ENCODE data around the gene GABRD.
A peak's percentile ranks its signal among the peaks of the same experiment; 100 is the strongest.

The GABRD gene

DNA sequence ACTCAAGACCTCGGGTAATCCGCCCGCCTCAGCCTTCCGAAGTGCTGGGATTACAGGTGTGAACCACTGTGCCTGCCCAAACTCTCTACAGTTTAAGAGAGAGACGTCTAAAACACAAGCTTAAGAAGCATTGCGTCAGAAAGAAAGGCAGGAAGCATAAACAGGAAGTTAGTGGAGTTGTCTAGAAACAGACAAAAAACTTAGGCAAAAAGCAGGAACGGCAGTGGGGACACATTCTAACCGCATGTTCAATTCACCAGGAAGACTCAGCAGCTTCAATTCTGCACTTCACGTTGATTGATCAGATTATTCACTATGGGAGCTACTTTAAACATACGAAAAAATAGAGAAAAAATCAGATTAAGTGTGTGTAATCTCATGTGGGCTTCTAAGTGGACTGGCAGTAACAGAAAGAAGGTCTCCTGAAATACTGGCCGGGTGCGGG lies 22.9 kb upstream of the GABRD start:
- Mint-ChIP-seq H3K4me3 (no peak overlapping the region), H3K9me3 (no peaks in the 10 kb centered on the region), H3K36me3 (ENCODE audit: low read depth) (no peaks in the 10 kb centered on the region), H3K27me3 (peaks cover 29% of the 10 kb centered on the region), H3K27ac (peak overlapping the region; percentile 11), H3K4me1 (ENCODE audit: low read depth) (peaks cover 5% of the 10 kb centered on the region)
- no peak for DNase-seq

DNA sequence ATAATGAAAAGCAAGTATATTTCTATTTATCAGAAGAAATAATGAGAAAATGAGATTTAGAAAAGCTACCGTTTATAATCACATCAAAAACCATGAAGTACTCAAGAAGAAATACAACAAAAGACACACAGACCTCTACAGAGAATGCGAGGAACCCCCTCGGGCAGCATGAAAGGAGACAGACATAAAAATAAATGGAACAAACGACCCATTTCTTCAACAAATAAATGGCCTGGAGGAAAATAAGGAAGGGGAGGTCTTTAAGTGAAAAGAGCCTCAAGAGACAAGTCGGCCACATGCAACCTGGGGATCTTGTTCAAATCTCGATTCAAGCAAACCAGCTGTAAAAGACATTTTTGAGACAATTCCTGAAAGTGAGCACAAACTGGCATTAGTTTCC lies 21.6 kb upstream of the GABRD start:
- Mint-ChIP-seq H3K4me3 (no peak overlapping the region), H3K36me3 (ENCODE audit: low read depth) (no peaks in the 10 kb centered on the region), H3K4me1 (ENCODE audit: low read depth) (peaks cover 5% of the 10 kb centered on the region), H3K9me3 (no peaks in the 10 kb centered on the region), H3K27me3 (peaks cover 37% of the 10 kb centered on the region), H3K27ac (no peak overlapping the region)
- DNase-seq, result no peak

DNA sequence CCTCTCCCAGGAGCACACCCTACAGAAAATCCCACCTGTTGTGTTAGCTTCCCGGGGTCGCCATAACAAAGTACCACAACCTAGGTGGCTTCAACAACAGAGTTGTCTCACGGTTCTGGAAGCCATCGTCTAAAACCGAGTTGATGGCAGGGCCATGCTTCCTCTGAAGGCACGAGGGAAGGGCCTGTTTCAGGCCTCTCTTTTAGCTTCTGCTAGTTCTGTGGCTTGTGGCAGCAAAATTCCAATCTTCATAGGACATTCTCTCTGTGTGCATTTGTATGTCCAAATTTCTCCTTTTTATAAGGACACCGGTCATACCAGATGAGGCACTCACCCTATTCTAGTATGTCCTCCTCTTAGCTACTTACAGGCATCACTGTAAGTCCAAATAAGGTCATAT lies 18.7 kb upstream of the GABRD start:
- no peak overlapping the region for H3K4me3 Mint-ChIP-seq
- no peak overlapping the region for H3K27ac Mint-ChIP-seq
- no peaks in the 10 kb centered on the region for H3K9me3 Mint-ChIP-seq
- peaks cover 59% of the 10 kb centered on the region for H3K27me3 Mint-ChIP-seq
- no peaks in the 10 kb centered on the region for H3K36me3 Mint-ChIP-seq (ENCODE audit: low read depth)
- H3K4me1 Mint-ChIP-seq (ENCODE audit: low read depth), result peaks cover 5% of the 10 kb centered on the region
- DNase-seq, result no peak

DNA sequence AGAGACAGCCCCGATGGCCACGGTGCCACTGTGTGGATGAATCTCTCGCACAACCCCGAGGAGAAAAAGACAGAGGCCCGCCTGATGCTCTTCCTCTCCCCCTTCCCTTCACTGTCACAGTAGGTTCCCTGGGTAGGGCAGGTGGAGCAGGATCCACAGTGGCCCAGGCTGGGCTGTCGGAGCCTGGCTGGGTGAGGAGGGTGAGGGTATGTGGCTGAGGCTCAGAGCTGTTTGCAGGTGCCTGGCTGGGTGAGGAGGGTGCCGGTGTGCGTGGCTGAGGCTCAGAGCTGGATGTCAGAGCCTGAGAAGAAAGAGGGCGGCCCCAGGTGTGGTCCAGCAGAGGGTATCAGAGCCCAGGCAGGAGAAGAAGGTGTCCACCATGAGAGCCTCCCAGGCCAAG lies 18.3 kb upstream of the GABRD start:
- Mint-ChIP-seq H3K27ac (no peak overlapping the region), H3K9me3 (no peaks in the 10 kb centered on the region), H3K4me3 (no peak overlapping the region), H3K36me3 (ENCODE audit: low read depth) (no peaks in the 10 kb centered on the region), H3K27me3 (peaks cover 61% of the 10 kb centered on the region), H3K4me1 (ENCODE audit: low read depth) (peaks cover 5% of the 10 kb centered on the region)
- DNase-seq, result no peak

DNA sequence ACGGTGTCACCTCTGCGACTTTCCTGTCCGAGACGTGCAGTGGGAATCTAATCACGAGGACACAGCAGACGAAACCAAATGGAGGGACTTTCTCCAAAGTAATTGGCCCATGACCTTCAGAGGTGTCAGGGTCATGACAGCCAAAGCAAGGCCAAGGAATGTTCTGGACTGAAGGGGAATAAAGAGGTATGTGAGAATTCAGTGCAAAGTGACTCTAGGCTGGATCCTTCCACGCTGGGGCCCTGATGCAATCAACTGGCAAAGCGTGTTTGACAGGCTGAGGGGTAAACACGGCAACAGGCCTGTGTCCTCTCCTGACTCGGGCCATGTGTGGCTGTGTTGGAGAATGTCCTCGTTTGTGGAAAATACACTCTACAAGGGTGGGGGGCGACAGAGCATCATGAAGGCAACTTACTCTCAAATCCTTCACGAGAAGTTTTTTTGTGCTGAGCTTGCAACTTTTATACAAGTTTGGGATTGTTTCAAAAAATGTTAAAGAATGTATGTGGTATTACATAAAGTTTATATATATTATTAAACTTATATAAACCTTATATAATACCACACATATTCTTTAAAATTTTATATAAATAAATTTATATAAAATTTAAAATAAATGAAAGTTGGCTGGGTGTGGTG lies 17.3 kb upstream of the GABRD start:
- Mint-ChIP-seq H3K27ac (no peak overlapping the region), H3K9me3 (no peaks in the 10 kb centered on the region), H3K4me1 (ENCODE audit: low read depth) (no peaks in the 10 kb centered on the region), H3K4me3 (no peak overlapping the region), H3K27me3 (peaks cover 59% of the 10 kb centered on the region), H3K36me3 (ENCODE audit: low read depth) (no peaks in the 10 kb centered on the region)
- DNase-seq, result no peak

DNA sequence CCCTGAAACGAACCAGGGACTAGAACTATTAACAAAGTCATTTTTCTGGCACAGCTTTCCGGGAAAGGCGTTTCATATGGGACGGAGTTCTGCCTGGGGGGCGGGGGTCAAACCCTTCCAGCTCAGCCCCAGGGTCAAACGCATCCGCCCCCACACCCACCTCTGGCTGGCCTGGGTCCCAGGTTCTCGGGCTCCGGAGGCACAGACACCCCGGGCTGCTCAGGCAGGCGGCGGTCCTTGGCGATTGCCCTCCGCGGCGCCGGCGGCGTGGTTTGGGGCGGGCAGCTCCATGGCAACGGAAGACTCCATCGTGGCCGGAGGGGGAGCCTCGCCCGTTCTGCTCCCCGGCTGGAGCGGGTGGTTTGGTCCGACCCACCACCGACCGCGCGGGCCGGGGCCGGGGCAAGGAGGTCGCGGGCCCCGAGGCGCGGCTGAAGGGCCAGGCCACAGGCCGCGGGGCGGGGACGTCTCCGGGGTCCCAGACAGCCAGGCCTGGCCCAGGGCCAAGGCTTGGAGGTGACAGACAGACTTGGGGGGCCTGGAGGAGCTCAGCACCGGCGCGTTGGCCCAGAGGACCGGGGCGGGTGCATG lies 15.5 kb upstream of the GABRD start, which contains the start of gene CFAP74:
TSS of gene CFAP74 (minus strand) at position 246 of the 591 bp plus-strand sequence. CDS start 12,830 bp downstream, outside the sequence.
- H3K9me3 Mint-ChIP-seq, result no peaks in the 10 kb centered on the region
- no peak within 1 kb of the TSS for H3K27ac Mint-ChIP-seq
- DNase-seq, result no peak
- no peak within 1 kb of the TSS for H3K4me3 Mint-ChIP-seq
- H3K36me3 Mint-ChIP-seq (ENCODE audit: low read depth), result no peaks in the 10 kb centered on the region
- no peaks in the 10 kb centered on the region for H3K4me1 Mint-ChIP-seq (ENCODE audit: low read depth)
- peaks cover 55% of the 10 kb centered on the region for H3K27me3 Mint-ChIP-seq

DNA sequence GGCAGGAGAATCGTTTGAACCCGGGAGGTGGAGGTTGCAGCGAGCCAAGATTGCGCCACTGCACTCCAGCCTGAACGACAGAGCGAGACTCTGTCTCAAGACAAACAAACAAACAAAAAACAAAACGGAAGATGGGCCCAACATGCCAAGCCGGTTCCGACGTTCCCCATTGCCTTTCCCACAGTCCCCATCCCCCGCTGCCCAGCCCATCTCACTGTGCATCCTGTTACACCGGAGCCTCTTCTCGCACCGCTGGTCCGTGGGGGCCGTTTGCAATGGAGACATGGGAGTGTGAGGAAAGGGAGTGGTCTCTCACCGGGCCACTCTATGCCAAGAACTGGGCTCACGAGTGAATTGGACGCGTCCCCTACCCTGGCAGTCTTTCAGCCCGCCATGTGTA lies 14.3 kb upstream of the GABRD start:
- Mint-ChIP-seq H3K9me3 (no peaks in the 10 kb centered on the region), H3K4me1 (ENCODE audit: low read depth) (no peaks in the 10 kb centered on the region), H3K27ac (no peak overlapping the region), H3K27me3 (peaks cover 50% of the 10 kb centered on the region), H3K4me3 (no peak overlapping the region), H3K36me3 (ENCODE audit: low read depth) (no peaks in the 10 kb centered on the region)
- DNase-seq, result no peak

DNA sequence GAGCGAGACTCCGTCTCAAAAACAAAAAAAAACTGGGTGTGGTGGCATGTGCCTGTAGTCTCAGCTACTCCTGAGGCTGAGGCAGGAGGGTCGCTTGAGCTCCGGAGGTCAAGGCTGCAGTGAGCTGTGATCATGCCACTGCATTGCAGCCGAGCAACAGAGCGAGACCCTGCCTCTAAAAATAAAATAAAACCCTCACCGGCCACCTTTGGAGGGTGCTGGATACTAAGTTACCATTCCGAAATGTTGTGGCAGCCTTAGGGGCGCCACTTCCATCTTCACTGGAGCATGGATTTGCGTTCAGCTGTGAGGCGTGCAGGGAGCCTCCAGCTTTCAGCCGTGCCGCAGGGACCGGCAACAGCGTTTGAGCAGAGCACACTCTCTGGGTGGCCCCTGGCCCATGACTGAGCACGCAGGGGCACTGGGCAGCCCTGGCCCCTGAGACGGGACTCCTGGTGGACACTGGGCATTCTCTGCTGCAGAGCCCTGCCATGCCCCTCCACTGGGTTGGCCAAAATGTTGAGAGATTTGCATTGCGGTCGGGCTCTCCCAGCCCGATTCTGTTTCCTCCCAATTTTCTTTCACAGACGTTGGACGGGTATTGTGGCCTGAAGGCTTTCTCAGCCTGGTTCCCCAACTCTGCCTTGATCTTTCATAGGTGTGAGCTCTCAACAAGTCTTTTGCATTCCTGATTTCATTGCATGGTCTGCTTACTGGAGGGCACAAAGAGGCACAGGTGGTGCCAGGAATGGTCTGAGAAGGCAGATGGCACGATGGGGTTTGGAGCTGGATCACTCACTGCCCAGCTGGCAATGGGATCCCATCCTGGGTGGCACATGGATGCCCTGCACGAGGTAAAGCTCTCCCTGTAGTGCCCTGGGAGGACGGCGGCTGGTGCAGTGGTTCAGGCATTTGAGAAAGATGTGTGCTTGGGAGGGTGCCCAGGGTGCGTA lies 9.8 kb upstream of the GABRD start:
- Mint-ChIP-seq H3K4me3 (no peak overlapping the region), H3K4me1 (ENCODE audit: low read depth) (no peaks in the 10 kb centered on the region), H3K27ac (no peak overlapping the region), H3K27me3 (peaks cover 27% of the 10 kb centered on the region), H3K9me3 (no peaks in the 10 kb centered on the region), H3K36me3 (ENCODE audit: low read depth) (no peaks in the 10 kb centered on the region)
- no peak for DNase-seq

DNA sequence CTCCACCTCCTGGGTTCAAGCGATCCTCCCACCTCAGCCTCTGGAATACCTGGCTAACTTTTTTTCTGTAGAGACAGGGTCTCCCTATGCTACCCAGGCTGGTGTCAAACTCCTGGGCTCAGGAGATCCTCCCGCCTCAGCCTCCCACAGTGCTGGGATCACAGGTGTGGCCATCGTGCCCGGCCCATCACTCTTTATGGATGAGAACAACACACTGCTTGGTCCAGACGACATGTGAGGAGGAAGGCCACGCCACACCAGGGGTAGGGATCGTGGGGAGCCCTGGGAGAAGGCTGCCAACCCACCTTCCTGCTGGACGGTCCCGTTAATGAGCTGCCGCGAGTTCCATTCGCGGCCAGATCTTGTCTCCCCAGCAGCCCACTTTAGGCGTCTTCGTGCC lies 5.0 kb upstream of the GABRD start:
- Mint-ChIP-seq H3K36me3 (ENCODE audit: low read depth) (no peaks in the 10 kb centered on the region), H3K9me3 (no peaks in the 10 kb centered on the region), H3K27ac (no peak overlapping the region), H3K4me3 (no peak overlapping the region), H3K4me1 (ENCODE audit: low read depth) (peaks cover 3% of the 10 kb centered on the region), H3K27me3 (peaks cover 51% of the 10 kb centered on the region)
- DNase-seq, result no peak

DNA sequence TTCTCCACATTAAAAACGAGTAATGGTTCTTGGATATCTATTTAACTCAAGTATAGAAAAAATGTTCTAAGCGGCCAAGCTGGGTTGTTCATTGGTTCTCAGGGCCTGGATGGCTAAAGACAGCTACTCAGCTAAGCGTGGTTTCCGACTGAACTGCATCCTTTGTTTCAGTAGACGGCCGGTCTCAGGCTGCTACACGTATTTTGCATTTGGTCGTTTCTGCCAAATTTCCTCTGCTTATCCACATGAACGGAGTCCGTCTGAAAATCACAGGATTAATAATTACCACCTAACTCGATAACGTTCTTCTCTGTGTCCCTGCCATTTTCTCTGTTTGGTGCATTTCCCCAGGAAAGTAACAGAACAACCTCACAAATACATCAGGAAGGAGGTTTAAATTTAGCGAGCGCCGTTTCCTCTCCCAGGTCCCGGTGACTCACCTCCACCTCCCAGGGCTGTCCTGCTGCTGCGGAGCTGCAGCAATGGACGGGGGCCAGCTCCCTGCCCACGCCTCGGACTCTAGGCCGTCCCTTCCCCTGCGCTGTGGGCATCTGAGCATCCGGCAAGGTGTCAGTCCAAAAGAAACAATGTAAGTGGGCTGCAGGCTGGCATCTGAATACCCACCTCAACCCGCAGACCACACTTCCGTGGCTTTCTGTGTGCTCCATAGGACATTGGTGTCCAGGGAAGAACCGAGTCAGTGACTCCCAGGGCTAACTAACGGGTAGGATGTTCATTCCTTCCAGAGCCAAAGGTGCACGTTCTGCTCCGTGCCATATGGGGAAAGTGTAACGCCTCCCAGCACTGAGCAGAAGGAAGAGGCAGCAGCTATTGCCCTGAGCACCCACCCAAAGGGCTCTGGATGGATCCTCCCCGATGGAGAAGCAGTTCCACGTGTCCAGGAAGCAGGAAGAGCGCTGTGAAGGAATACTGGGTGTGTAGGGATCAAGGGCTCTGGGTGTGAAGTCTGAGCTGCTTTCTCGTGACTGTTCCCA lies 4.1 kb upstream of the GABRD start:
- H3K36me3 Mint-ChIP-seq (ENCODE audit: low read depth), result no peaks in the 10 kb centered on the region
- H3K9me3 Mint-ChIP-seq, result no peaks in the 10 kb centered on the region
- no peak for DNase-seq
- no peak overlapping the region for H3K4me3 Mint-ChIP-seq
- peaks cover 54% of the 10 kb centered on the region for H3K27me3 Mint-ChIP-seq
- no peak overlapping the region for H3K27ac Mint-ChIP-seq
- H3K4me1 Mint-ChIP-seq (ENCODE audit: low read depth), result peaks cover 3% of the 10 kb centered on the region

DNA sequence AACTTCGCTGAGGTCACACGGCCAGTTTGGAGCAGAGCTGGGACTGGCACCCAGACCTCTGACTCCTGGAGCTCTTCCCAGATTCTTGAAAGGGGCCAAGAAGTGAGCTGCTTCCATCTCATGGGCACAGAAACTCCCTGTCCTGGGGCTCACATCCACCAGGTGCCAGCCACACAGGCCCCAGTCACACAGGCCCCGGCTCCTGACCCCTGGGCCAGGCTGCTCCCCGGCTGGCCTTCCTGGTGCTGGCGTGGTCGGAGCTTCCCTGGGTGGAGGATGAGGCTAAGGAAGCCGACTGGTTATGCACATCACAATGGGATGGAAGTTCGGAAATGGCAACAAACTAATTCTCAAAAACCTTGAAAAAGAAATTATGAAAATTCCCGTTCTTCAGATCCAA lies 3.0 kb upstream of the GABRD start:
- Mint-ChIP-seq H3K9me3 (no peaks in the 10 kb centered on the region), H3K27me3 (peaks cover 65% of the 10 kb centered on the region), H3K4me3 (no peak overlapping the region), H3K27ac (no peak overlapping the region), H3K36me3 (ENCODE audit: low read depth) (no peaks in the 10 kb centered on the region), H3K4me1 (ENCODE audit: low read depth) (peaks cover 3% of the 10 kb centered on the region)
- DNase-seq, result no peak

DNA sequence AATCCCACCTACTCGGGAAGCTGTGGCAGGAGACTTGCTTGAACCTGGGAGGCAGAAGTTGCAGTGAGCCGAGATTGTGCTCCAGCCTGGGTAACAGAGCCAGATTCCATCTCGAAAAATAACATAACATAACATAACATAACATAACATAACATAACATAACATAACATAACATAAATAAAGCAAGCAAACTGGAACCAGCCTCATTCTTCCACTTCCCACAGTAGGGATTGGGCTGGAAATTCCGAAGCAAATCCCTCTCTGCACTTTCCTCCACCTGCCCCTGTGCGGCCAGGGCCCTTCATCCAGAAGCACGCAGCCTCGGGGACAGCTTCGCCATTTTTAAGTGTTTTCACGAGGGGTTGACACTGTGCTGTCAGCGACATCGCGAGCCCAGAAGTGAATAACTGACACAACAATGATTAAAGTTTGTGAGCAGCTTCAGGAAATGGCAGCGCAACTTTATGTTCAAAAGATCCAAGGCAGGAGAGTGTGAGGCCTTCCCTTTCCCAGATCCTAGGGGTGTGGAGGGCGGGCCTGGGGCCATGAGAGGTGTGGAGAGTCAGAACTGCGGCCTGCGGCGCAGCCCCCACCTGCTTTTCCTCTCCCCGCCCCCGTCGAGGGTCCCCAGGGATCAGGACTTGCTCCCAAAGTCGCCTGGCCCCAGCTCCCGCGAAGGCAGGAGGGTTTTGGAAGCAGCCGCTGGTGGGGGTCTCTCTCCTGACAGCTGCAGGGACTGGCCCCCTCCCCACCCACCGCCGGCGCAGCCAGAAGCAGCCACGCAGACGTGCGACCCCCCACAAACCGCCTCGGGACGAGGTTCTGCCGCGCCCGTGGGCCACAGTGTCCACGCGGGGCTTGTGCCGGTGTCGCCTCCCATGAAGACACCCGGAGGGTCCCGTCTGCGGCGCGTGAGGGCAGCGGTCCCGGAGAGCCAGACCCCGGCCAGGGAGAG lies 651 bp upstream of the GABRD start:
- peaks cover 85% of the 10 kb centered on the region for H3K27me3 Mint-ChIP-seq
- H3K36me3 Mint-ChIP-seq (ENCODE audit: low read depth), result no peaks in the 10 kb centered on the region
- H3K9me3 Mint-ChIP-seq, result no peaks in the 10 kb centered on the region
- no peak for DNase-seq
- H3K4me3 Mint-ChIP-seq, result peak overlapping the region; percentile 56
- peaks cover 3% of the 10 kb centered on the region for H3K4me1 Mint-ChIP-seq (ENCODE audit: low read depth)
- H3K27ac Mint-ChIP-seq, result no peak overlapping the region

All from activated T-cell treated with anti-CD3 and anti-CD28 coated beads, Interleukin-2, amount 50 U/mL, for 24 hours (primary cell).